HG03135 (cell line): ENCODE results near the gene FHIT.

Experiments
- ATAC-seq: cut with Tn5 transposase; IDR thresholded peaks from one replicate; pipeline ENCODE4 v1.9.1; 2021; ENCODE audit warnings: mild to moderate bottlenecking, moderate library complexity; ENCODE audit not compliant: unreplicated experiment

Gene FHIT

DNA sequence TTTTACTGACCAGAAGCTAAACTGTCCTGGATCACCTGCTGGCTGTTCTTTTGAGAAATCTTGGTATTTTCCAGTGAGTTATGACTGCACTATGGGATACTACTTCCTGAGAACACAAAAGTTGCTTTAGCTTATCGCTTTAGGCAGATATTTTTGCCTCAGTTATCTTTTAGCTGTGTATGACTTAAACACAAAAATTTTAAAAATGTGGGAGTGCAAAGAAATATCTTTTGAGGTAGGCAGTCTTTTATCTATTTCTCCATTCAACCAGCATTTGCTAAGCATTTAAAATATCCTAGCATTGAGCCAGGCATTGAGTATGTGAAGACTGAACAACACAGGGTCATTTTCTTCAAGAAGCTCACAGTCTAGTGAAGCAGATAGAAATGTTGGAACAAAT is 981.9 kb downstream of the FHIT start:
- no peak for ATAC-seq

DNA sequence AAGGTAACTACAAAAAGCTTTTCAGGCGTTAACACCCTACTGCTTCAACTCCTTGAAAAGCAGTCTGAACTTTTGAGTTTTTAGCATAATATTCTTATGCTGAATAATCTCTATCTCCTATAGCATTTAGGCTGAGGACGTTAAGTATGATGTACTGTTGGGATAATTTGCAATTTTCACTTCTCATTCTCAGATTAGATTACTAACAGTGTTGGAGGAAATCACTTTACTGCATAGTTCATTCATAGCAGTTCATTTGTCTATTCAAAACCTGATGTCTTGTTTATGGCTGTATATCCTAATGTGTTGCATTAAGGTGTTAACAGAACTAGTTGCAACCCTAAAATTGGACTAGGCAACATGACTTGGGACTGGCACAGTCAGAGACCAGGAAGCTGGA is 983.1 kb downstream of the FHIT start:
- ATAC-seq, result no peak

DNA sequence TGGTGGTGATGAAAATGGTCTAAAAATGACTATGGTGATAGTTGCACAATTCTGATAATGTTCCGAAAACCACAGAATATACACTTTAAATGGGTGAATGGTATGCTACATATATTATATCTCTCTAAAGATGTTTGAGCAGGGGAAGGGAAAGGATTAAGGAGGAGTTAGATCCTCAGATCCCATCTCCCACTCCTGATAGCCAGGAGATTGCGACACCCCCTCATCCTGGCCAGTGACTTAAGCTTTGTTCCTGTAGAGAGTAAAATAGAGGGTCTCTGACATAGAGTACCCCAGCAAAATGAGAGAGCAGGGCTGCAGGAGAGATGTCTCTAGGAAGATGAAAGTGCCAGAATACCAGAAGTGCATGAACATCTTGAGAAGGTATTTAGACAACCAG is 984.8 kb downstream of the FHIT start:
- no peak for ATAC-seq

DNA sequence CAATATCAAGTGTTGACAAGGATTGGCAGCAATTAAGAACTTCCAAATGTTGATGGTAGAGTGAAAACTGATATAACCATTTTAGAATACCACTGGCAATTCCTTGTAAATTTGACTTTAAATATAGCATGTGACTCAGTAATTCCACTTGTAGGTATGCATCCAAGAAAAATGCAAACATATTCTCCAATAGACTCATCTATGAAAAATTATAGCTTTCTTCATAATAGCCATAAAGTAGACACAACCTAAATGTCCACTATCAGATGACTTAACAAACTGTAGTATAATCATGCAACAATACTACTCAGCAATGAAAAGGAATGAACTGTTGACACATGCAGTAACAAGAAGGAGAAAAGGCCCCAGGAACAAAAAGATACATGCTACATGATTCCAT is 988.1 kb downstream of the FHIT start:
- ATAC-seq, result no peak

DNA sequence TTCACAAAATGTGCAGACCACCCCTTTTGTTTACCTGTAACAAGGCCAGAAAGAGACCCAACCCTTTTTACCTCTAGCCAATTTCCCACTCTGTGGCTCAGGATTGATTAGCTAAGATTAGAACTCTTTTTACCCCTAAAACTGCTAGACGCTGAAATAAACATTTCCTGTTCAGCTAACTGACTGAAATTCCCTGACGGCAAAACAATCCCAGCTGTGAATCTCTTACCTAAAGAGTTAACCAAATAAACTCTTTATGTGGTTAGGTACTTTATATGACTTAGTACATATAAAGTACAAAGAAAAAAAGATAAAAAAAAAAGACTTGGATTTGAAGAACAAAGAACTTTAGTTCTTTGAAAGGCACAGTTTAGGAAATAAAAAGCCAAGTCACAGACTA is 988.7 kb downstream of the FHIT start:
- ATAC-seq, result no peak

GRCh38 chr3:60260546-60260945 is 990.7 kb downstream of the FHIT start:
- ATAC-seq, result no peak

GRCh38 chr3:60250810-60251209 is 1000.4 kb downstream of the FHIT start:
- no peak for ATAC-seq

- ATAC-seq, result no peak
Observed at GRCh38 chr3:60250206-60250605, 1001.0 kb downstream of the FHIT start.

DNA sequence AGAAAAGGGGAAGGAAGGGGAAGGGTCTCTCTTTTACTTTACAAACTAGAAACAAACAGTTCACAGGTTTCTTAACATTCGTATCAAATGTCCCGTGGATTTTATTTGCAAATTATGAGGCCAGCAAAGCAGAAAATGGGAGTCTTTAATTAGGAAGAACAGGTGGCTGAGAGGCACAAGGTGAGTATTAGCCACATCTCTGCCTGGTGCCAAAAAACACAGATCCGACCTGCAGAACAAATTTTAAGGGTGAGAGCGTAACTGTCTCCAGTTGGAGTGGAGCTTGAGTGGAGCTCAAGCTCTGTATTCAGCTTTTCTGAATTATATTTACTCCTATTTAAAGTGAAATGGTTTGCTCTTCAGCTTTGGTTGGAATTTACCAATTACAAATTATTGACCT is 1004.9 kb downstream of the FHIT start:
- ATAC-seq, result no peak

DNA sequence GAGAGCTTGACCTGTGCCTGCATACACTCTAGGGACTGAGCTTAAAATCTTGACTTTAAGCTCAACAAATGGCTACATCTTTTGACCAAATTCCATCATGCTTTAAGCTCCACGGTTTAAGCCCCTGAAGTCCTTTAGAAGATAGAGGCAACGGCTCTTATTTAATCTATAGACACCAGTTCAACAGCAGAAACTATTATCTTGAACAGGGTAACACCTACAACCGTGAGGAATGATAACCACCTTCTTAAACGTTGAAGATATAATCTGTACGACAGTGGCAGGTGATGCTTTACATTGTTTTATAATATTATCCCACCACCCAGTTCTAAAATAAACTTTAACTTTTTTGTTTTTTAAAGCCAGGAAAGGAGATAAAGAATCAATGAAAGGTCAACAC is 1007.8 kb downstream of the FHIT start:
- ATAC-seq, result no peak

- no peak for ATAC-seq
Observed at GRCh38 chr3:60240492-60240891, 1010.8 kb downstream of the FHIT start.

- no peak for ATAC-seq
Observed at GRCh38 chr3:60238550-60238949, 1012.7 kb downstream of the FHIT start.

DNA sequence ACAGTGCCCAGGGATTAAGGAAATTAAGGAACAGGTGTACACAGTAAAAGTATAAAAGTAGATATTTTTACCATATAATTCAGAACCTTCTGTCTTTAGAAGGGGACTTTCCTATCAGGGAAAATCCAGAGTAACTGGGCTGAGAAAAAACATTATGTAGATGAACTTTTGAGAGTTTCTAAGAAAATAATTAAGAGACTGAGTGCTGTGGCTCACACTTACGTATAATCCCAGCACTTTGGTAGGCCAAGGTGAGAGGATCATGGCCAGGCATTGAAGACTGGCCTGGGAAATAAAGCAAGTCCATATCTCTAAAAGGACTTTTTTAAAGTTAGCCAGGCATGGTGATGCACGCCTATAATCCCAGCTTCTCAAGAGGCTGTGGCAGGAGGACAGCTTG is 1021.8 kb downstream of the FHIT start:
- no peak for ATAC-seq

GRCh38 chr3:60228823-60229222 is 1022.4 kb downstream of the FHIT start:
- ATAC-seq, result no peak

DNA sequence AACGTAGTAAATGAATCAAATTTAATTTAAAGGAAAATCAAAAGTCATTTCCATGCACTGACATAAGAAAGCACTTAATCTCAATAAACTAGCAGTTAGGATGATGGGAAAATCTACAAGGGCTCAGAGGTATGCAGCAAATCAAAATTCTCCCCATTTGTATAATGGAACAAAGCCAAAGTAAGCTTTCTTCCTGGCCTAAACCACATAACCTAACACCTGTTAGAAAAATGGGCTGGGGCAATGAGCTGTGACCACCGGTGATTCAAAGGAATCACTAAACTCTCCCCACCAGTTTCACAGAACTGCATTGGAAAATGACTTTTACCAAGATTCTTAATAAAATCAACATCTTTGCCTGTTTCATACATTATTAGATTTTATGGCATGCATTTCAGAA is 1024.3 kb downstream of the FHIT start:
- ATAC-seq, result no peak

- ATAC-seq, result no peak
Observed at GRCh38 chr3:60225848-60226247, 1025.4 kb downstream of the FHIT start.

GRCh38 chr3:60220768-60221167 is 1030.5 kb downstream of the FHIT start:
- ATAC-seq, result no peak

DNA sequence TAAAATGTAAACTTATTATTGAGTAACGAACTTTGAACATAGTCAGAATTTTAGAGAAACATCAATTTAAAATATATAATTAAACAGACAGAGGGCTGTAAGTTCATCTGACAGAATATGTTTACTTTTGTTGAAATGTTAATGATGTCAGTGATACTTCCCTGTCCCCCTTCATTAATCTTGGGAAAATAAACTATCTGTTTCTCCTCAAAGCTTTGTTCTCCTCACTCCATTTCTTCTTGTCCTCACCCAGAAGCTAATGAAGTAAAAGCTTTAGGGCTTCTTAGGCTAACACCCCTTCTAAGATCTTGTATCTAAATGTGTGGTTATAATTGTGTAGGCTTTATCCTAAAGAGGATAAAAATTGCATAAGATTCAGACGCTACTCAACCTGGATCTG is 1031.8 kb downstream of the FHIT start:
- no peak for ATAC-seq

DNA sequence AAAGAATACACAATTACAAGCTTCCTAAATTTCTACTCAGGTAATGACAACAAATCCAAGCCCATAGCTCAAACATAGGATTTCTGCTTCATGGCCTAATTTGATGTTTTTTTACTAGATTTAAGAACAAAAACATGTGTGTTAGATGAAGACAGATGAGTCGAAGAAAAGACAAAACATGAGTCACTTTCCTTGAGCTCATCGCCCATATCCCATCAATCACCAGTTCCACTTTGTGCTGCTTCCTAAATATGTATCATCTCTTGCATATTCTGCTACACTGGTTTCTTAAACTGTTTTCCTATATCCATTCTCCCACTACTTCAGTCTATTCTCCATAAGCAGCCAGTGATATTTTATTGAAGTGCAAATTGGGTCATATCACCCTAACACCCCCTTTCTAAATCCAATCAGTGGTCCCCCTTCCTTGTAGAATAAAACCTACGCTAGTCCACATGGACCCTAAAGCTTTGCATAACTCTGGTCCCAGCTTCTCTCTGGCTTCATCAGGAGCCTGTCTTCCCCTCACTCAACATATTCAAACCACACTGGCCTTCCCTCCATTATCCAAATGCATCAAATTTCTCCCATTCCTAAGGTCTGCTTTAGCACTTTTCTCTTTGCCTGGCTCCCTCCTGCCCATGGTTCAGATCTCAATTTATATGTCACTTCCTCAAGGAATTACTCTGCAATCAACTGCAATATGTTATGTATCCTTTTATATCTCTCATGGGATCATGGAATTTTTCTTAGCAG is 1033.9 kb downstream of the FHIT start:
- ATAC-seq, result no peak

DNA sequence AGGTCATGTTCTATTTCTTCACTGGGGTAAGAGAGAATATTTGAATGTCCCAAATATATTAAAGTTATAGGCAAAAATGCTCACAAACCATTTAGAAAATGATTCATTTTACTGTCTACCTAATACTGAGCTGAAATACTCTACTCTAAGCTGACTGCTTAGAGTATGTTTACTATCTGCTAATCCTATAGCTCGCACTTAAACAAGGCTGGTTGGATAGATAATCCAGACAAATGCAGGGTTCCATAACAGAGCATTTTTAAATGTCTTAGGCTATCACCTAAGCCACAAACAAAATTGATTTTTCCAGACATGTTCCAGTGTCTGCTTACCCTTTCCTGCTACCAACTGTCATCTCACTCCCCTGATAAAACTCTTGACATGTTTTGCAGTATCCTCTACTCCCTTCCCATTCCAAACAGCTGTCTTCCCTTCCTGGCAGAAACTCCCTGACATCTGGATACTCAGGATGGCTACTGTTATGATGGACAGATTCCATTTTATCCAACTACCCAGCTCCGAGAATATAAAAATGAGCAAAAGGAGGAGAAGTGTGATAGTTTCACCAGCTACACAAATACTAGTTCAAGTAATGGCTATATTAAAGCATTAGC is 1034.7 kb downstream of the FHIT start:
- ATAC-seq, result no peak

DNA sequence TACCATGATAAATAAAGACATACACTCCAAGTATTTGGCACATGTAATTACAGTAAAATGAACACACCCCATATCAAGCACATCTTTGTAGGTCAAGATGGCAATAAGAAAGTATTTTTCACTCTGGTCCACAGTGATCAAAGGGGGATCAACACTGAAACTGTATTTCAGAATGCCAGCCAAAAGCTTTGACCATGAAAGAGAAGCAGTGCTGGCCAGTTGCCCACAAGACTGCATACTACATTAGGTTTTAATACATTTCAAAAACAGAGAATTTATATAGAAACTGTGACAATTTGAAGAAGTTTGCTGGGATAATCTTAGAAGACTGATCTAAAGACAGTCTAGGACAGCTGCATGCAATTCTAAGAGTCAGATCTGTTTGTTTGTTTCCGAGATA is 1035.3 kb downstream of the FHIT start:
- no peak for ATAC-seq

GRCh38 chr3:60207905-60208304 is 1043.3 kb downstream of the FHIT start:
- no peak for ATAC-seq

GRCh38 chr3:60206206-60206605 is 1045.0 kb downstream of the FHIT start:
- ATAC-seq, result no peak
